Activated CD4-positive, alpha-beta T cell treated with anti-CD3 and anti-CD28 coated beads, Interleukin-2, amount 50 U/mL, for 48 hours (primary cell): ENCODE measurements around the gene ZC3H12D.
"Not testable (repeated sequence)": the region's sequence is repeated elsewhere in the genome, so short reads cannot be mapped to it uniquely, and the experiment has no call there.

Source experiments
- DNase-seq, 2 experiments: peaks; one replicate each; pipeline ENCODE4 v3.0.0-alpha.2; 2020

ZC3H12D gene

GRCh38 chr6:149457316-149457884, 27.4 kb downstream of the ZC3H12D start:
- DNase-seq: no peak

GRCh38 chr6:149456311-149457021, 28.3 kb downstream of the ZC3H12D start:
- no peak for DNase-seq

- no peak for DNase-seq
These were observed 29.6 kb downstream of the ZC3H12D start for GRCh38 chr6:149455031-149455732.

- DNase-seq: no peak
These were observed 30.4 kb downstream of the ZC3H12D start for GRCh38 chr6:149454346-149454848.

GRCh38 chr6:149453597-149454345, 31.0 kb downstream of the ZC3H12D start:
- DNase-seq: no peak

GRCh38 chr6:149452037-149452939, 32.5 kb downstream of the ZC3H12D start:
- DNase-seq: no peak

GRCh38 chr6:149451376-149452036, 33.3 kb downstream of the ZC3H12D start:
- no peak for DNase-seq

- DNase-seq: no peak
These were observed 34.0 kb downstream of the ZC3H12D start for GRCh38 chr6:149450679-149451375.

- DNase-seq: no peak
These were observed 34.8 kb downstream of the ZC3H12D start for GRCh38 chr6:149449831-149450678.

- DNase-seq: no peak
These were observed 35.9 kb downstream of the ZC3H12D start for GRCh38 chr6:149448821-149449453.

GRCh38 chr6:149446791-149447376, 37.9 kb downstream of the ZC3H12D start:
- no peak for DNase-seq

GRCh38 chr6:149445573-149445972, 39.2 kb downstream of the ZC3H12D start:
- DNase-seq: no peak

- peak in 1 of 2 experiments; percentile 36 for DNase-seq
These were observed 39.7 kb downstream of the ZC3H12D start for GRCh38 chr6:149445095-149445466.

- DNase-seq: not testable (repeated sequence)
These were observed 40.3 kb downstream of the ZC3H12D start for GRCh38 chr6:149444360-149445094.

GRCh38 chr6:149443411-149444181, 41.2 kb downstream of the ZC3H12D start:
- no peak for DNase-seq

- no peak for DNase-seq
These were observed 43.1 kb downstream of the ZC3H12D start for GRCh38 chr6:149441740-149442139.
